Right renal pelvis (tissue), 4 donors: Measurements from ENCODE around the gene UBE4A. TPM values are rescaled to one million over a fixed set of nuclear protein-coding genes. Genes with fewer than 3 reads are reported as not detected.

Source experiments
- DNase-seq, 4 donors: peaks; one replicate each; pipeline ENCODE4 v3.0.0-alpha.2; 2013; ENCODE audit warnings: low read depth in 4 of 4, low spot score in 3 of 4, missing footprints in 1 of 4
- polyA plus RNA-seq, 4 donors: library from polyadenylated mRNA; unstranded; fragments of 120-200 nt; gene quantifications; one replicate each; pipeline ENCODE4 v1.2.1, GENCODE V29; 2013; ENCODE audit not compliant: insufficient read length in 4 of 4

The UBE4A gene
- 10 to 100 TPM; 35.7 to 43.2 (median 41.0) TPM for polyA plus RNA-seq

GRCh38 chr11:118359295-118359958 lies at the start of gene UBE4A:
UBE4A (plus strand) TSS chr11:118359600; CDS start chr11:118365081, 5,481 bp downstream.
- peak; percentile 85 to 94 (median 88) for DNase-seq

GRCh38 chr11:118310271-118310670 lies 49.1 kb upstream of the UBE4A start:
- no peak for DNase-seq

GRCh38 chr11:118310781-118311485 lies 48.5 kb upstream of the UBE4A start:
- no peak for DNase-seq

- DNase-seq: no peak
Observed at GRCh38 chr11:118311518-118311917, 47.9 kb upstream of the UBE4A start.

- DNase-seq: no peak
Observed at GRCh38 chr11:118312328-118312727, 47.1 kb upstream of the UBE4A start.

GRCh38 chr11:118313242-118313641 lies 46.2 kb upstream of the UBE4A start:
- DNase-seq: no peak

- no peak for DNase-seq
Observed at GRCh38 chr11:118314988-118315411, 44.4 kb upstream of the UBE4A start.

- DNase-seq: no peak
Observed at GRCh38 chr11:118318124-118318523, 41.3 kb upstream of the UBE4A start.

GRCh38 chr11:118318581-118319336 lies 40.6 kb upstream of the UBE4A start:
- DNase-seq: no peak

- no peak for DNase-seq
Observed at GRCh38 chr11:118319337-118319707, 40.1 kb upstream of the UBE4A start.

GRCh38 chr11:118320515-118320914 lies 38.9 kb upstream of the UBE4A start:
- DNase-seq: no peak

GRCh38 chr11:118321386-118322082 lies 37.9 kb upstream of the UBE4A start:
- no peak for DNase-seq

- DNase-seq: no peak
Observed at GRCh38 chr11:118322721-118323120, 36.7 kb upstream of the UBE4A start.

- DNase-seq: no peak
Observed at GRCh38 chr11:118325283-118325682, 34.1 kb upstream of the UBE4A start.

GRCh38 chr11:118328745-118329144 lies 30.7 kb upstream of the UBE4A start:
- DNase-seq: no peak

- no peak for DNase-seq
Observed at GRCh38 chr11:118334745-118335144, 24.7 kb upstream of the UBE4A start.

GRCh38 chr11:118338637-118339061 lies 20.8 kb upstream of the UBE4A start:
- DNase-seq: no peak

- no peak for DNase-seq
Observed at GRCh38 chr11:118339281-118339961, 20.0 kb upstream of the UBE4A start.

- no peak for DNase-seq
Observed at GRCh38 chr11:118340449-118340848, 19.0 kb upstream of the UBE4A start.

- DNase-seq: no peak
Observed at GRCh38 chr11:118341261-118341660, 18.1 kb upstream of the UBE4A start.
